Adrenal gland (tissue), 12 donors: ENCODE results near the gene PCDHGA8. TPM values are rescaled to one million over a fixed set of nuclear protein-coding genes. Genes with fewer than 3 reads are reported as not detected.
"Not testable (repeated sequence)": the region's sequence is repeated elsewhere in the genome, so short reads cannot be mapped to it uniquely, and the experiment has no call there.

ENCODE experiments used
- DNase-seq, 7 donors: peaks; one replicate each; pipeline ENCODE4 v3.0.0-alpha.2; 2019 to 2020
- H3K27ac ChIP-seq, 5 donors: fragments of 200-600 bp; sonication (generic) in 4 of 5; 1 replicate in 3 of 5; 2 replicates in 2 of 5; pipeline versions ENCODE4 v1.5.1 to v1.8.0; 2016 to 2020; ENCODE audit warnings: mild to moderate bottlenecking in 1 of 5
- H3K27me3 ChIP-seq: fragments of 200-600 bp; 2 replicates; pipeline ENCODE4 v1.8.0; 2021
- H3K36me3 ChIP-seq, 2 donors: fragments of 200-600 bp; replicated peaks in 1 of 2; 1 replicate in 1 of 2; 2 replicates in 1 of 2; pipeline versions ENCODE4 v1.5.1 to v1.8.0; 2018 to 2022
- H3K4me1 ChIP-seq, 2 donors: fragments of 200-600 bp; replicated peaks in 1 of 2; 1 replicate in 1 of 2; 2 replicates in 1 of 2; pipeline versions ENCODE4 v1.5.1 to v1.8.0; 2018 to 2021
- H3K4me3 ChIP-seq, 4 donors: fragments of 200-600 bp; sonication (generic) in 3 of 4; one replicate each; pipeline ENCODE4 v1.5.1; 2016 to 2018
- H3K9me3 ChIP-seq, 3 donors: fragments of 200-600 bp; sonication (generic) in 1 of 3; replicated peaks in 1 of 3; 1 replicate in 2 of 3; 2 replicates in 1 of 3; pipeline versions ENCODE4 v1.5.1 to v1.8.0; 2016 to 2021
- CTCF ChIP-seq, 6 experiments: fragments of 450-650 bp in 4 of 6; fragments of 200-600 bp in 2 of 6; sonication (generic) in 1 of 6; IDR thresholded peaks; 1 replicate in 5 of 6; 2 replicates in 1 of 6; pipeline versions ENCODE4 v1.5.1 to v1.8.0; 2016 to 2021; ENCODE audit warnings: antibody characterized with exemption in 6 of 6, mild to moderate bottlenecking in 2 of 6, moderate library complexity in 1 of 6
- POLR2A ChIP-seq, 2 donors: fragments of 450-650 bp; IDR thresholded peaks; one replicate each; pipeline ENCODE4 v1.6.1; 2017; ENCODE audit warnings: antibody characterized with exemption in 2 of 2, mild to moderate bottlenecking in 2 of 2, moderate library complexity in 1 of 2
- WGBS, 4 donors: extraction: QIAGEN DNeasy Blood & Tissue Kit in 2 of 4; methylation state at CpG; one replicate each; pipeline versions ENCODE4 v1.1.5 to v1.1.7; 2013 to 2017; 5-methylcytosine and 5-hydroxymethylcytosine counted together
- intact Hi-C, 2 donors: fragments of 100-400 bp; cut with DNase I; formaldehyde crosslinking; loops; one replicate each; pipeline versions ENCODE4 v1.14.1 to v1.15.0; 2022 to 2023
- polyA plus RNA-seq, 3 donors: library from polyadenylated mRNA; stranded (reverse); fragments of 200-250 nt in 2 of 3; fragments of 350-450 nt in 1 of 3; fragmentation: Illumina TruSeq in 1 of 3; extraction: RNeasy Lipid Tissue Mini Kit (QIAGEN cat#74804) in 1 of 3; gene quantifications; one replicate each; pipeline ENCODE4 v1.2.3, GENCODE V29; 2013 to 2014
- total RNA-seq, 9 donors: library from RNA; depleted of rRNA in 4 of 9; stranded (reverse); fragments of >200 nt in 4 of 9; fragments of 120-200 nt in 1 of 9; fragmentation: NEBNext Ultra II Directional in 1 of 9; extraction: Animal tissue kit (Norgen Biotek cat#: 25700) in 1 of 9; gene quantifications; one replicate each; pipeline versions ENCODE4 v1.1.0 to v1.2.4, GENCODE V29; 2013 to 2023
- donor health status: healthy with polysubstance abuse.
- donor health status: Bipolar disorder and iron deficiency.
- donor health status: DM: yes; HTN: yes; CAD: no.
- donor health status: DM: no; HTN: no; CAD: no.
- donor health status: DM: no; HTN: no; CAD: no.
- donor health status: DM: yes; HTN: yes; CAD: no.

Gene PCDHGA8
- total and polyA plus RNA-seq, 12 donors = 0.06 to 4.0 (median 0.82) TPM

GRCh38 chr5:141403387-141403786, 11.0 kb downstream of the PCDHGA8 start:
- DNase-seq = no peak
- H3K27me3 ChIP-seq = no peaks in the 10 kb centered on the region
- peaks cover 0 to 66% (median 8%) of the 10 kb centered on the region in 3 donors for H3K9me3 ChIP-seq
- no peaks in the 10 kb centered on the region for H3K36me3 ChIP-seq
- intact Hi-C loops = no loop called here
- H3K4me3 ChIP-seq = peak overlapping the region in 1 of 4 donors; percentile 41
- H3K4me1 ChIP-seq = no peaks in the 10 kb centered on the region
- H3K27ac ChIP-seq = no peak overlapping the region
- WGBS, 4 donors = 23 to 32% (median 25%) methylated on average over 20 to 22 of the region's 22 CpGs
- TF ChIP-seq CTCF (IDR thresholded peaks at IDR 0.05) = no peak
- no peak for TF ChIP-seq POLR2A (IDR thresholded peaks at IDR 0.05)

GRCh38 chr5:141407790-141408505, 15.5 kb downstream of the PCDHGA8 start, which contains the start of gene PCDHGB6:
PCDHGB6 (plus strand) TSS chr5:141408021; CDS start chr5:141408203, 182 bp downstream.
- 8 to 14% (median 11%) methylated on average over 25 to 50 of the region's 51 CpGs for WGBS, 4 donors
- H3K36me3 ChIP-seq, H3K27me3 ChIP-seq, intact Hi-C loops, H3K4me1 ChIP-seq, H3K27ac ChIP-seq: not testable (repeated sequence)
- TF ChIP-seq CTCF (IDR thresholded peaks at IDR 0.05) = peak; percentile 16 to 60 (median 44)
- DNase-seq = peak; percentile 27 to 63 (median 40)
- peak within 1 kb of the TSS in 1 of 4 donors; percentile 43 for H3K4me3 ChIP-seq
- H3K9me3 ChIP-seq = peaks cover 0 to 69% (median 8%) of the 10 kb centered on the region in 3 donors

- H3K9me3 ChIP-seq = peaks cover 0 to 60% (median 8%) of the 10 kb centered on the region in 3 donors
- intact Hi-C loops = loop anchor here (5.0 to 10.0 kb wide), 5 partner anchors 95 to 185 kb away; partner anchors contain the start of gene PCDHB14 (in 1 of the 2)
- H3K27ac ChIP-seq = no peak overlapping the region
- no peak for TF ChIP-seq CTCF (IDR thresholded peaks at IDR 0.05)
- no peak for TF ChIP-seq POLR2A (IDR thresholded peaks at IDR 0.05)
- H3K4me3 ChIP-seq = no peak overlapping the region
- H3K36me3 ChIP-seq = no peaks in the 10 kb centered on the region
- H3K4me1 ChIP-seq = no peaks in the 10 kb centered on the region
- no peak for DNase-seq
- H3K27me3 ChIP-seq = no peaks in the 10 kb centered on the region
- WGBS, 4 donors = 15 to 26% (median 21%) methylated on average over 24 to 64 of the region's 64 CpGs
Observed at GRCh38 chr5:141409598-141410306, 17.3 kb downstream of the PCDHGA8 start.

- DNase-seq = no peak
- Histone ChIP-seq H3K9me3 (peaks cover 0 to 52% (median 6%) of the 10 kb centered on the region in 3 donors), H3K36me3 (no peaks in the 10 kb centered on the region), H3K4me1 (no peaks in the 10 kb centered on the region), H3K27me3 (no peaks in the 10 kb centered on the region), H3K4me3 (no peak overlapping the region), H3K27ac (no peak overlapping the region)
- WGBS, 4 donors = 56 to 73% (median 64%) methylated on average over 3 of the region's 3 CpGs
- TF ChIP-seq CTCF (IDR thresholded peaks at IDR 0.05) = no peak
- intact Hi-C loops = loop anchor here (5.0 to 10.0 kb wide), 5 partner anchors 97 to 187 kb away; partner anchors contain the start of gene PCDHB14 (in 1 of the 2)
Observed at GRCh38 chr5:141411575-141411974, 19.1 kb downstream of the PCDHGA8 start.
